ENCODE measurements around the gene RASGEF1B.

The RASGEF1B gene

DNA sequence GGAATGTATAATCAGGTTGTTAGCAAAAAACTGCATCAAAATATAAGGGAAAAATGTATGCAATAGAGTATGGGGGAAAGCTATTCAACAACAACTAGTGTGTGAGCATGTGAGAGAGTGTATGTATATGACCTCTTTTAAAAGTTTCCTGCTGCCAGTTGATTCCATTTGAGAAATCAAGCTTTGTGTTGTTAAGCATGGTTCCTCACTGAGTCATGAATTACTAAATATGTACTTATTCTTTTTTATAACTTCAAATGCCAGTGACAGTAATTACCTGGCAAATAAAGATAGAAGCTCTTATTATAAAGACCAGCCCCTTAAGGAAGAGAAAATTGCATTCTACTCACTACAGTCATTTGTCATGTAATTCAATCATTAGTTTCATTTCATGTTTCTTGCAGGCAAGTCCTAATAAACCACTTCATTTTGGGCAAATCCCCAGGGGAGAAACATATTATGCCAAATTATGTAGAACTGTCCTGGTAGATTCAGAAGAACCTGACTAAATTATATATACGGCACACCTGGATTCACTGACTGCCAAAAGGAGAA is 19.2 kb downstream of the RASGEF1B start:
- Histone ChIP-seq H3K36me3 (no peaks in the 10 kb centered on the region), H3K4me1 (no peaks in the 10 kb centered on the region)
- DNase-seq: no peak

GRCh38 chr4:81449015-81449414 is 22.7 kb downstream of the RASGEF1B start:
- no peaks in the 10 kb centered on the region for H3K36me3 ChIP-seq
- no peaks in the 10 kb centered on the region for H3K9me3 ChIP-seq
- TF ChIP-seq, protein P1, sequence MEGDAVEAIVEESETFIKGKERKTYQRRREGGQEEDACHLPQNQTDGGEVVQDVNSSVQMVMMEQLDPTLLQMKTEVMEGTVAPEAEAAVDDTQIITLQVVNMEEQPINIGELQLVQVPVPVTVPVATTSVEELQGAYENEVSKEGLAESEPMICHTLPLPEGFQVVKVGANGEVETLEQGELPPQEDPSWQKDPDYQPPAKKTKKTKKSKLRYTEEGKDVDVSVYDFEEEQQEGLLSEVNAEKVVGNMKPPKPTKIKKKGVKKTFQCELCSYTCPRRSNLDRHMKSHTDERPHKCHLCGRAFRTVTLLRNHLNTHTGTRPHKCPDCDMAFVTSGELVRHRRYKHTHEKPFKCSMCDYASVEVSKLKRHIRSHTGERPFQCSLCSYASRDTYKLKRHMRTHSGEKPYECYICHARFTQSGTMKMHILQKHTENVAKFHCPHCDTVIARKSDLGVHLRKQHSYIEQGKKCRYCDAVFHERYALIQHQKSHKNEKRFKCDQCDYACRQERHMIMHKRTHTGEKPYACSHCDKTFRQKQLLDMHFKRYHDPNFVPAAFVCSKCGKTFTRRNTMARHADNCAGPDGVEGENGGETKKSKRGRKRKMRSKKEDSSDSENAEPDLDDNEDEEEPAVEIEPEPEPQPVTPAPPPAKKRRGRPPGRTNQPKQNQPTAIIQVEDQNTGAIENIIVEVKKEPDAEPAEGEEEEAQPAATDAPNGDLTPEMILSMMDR (IDR thresholded peaks at IDR 0.05; ENCODE audit: low read depth, low read length): no peak
- H3K27me3 ChIP-seq: no peaks in the 10 kb centered on the region
- DNase-seq: no peak
- no peaks in the 10 kb centered on the region for H3K4me1 ChIP-seq
- H3K4me3 ChIP-seq (ENCODE audit: low read depth, low read length): no peak overlapping the region

More for the DNA sequence above, 19.2 kb downstream of the RASGEF1B start:
- Histone ChIP-seq H3K4me3 (ENCODE audit: low read depth, low read length) (no peak overlapping the region), H3K27me3 (no peaks in the 10 kb centered on the region), H3K9me3 (no peaks in the 10 kb centered on the region)
- TF ChIP-seq, protein P1 (IDR thresholded peaks at IDR 0.05; ENCODE audit: low read depth, low read length): no peak

- Histone ChIP-seq H3K36me3 (no peaks in the 10 kb centered on the region), H3K27me3 (no peaks in the 10 kb centered on the region), H3K9me3 (no peaks in the 10 kb centered on the region), H3K4me1 (no peaks in the 10 kb centered on the region), H3K4me3 (ENCODE audit: low read depth, low read length) (no peak overlapping the region)
- TF ChIP-seq, protein P1 (IDR thresholded peaks at IDR 0.05; ENCODE audit: low read depth, low read length): no peak
- DNase-seq: no peak
Measured at GRCh38 chr4:81447566-81448229, 24.0 kb downstream of the RASGEF1B start.

- Histone ChIP-seq H3K9me3 (no peaks in the 10 kb centered on the region), H3K36me3 (no peaks in the 10 kb centered on the region), H3K4me1 (no peaks in the 10 kb centered on the region), H3K4me3 (ENCODE audit: low read depth, low read length) (no peak overlapping the region), H3K27me3 (no peaks in the 10 kb centered on the region)
- TF ChIP-seq, protein P1 (IDR thresholded peaks at IDR 0.05; ENCODE audit: low read depth, low read length): no peak
- DNase-seq: no peak
Measured at GRCh38 chr4:81446634-81447033, 25.1 kb downstream of the RASGEF1B start.

GRCh38 chr4:81445196-81445595 is 26.5 kb downstream of the RASGEF1B start:
- Histone ChIP-seq H3K4me3 (ENCODE audit: low read depth, low read length) (no peak overlapping the region), H3K4me1 (no peaks in the 10 kb centered on the region), H3K27me3 (no peaks in the 10 kb centered on the region), H3K36me3 (no peaks in the 10 kb centered on the region), H3K9me3 (no peaks in the 10 kb centered on the region)
- no peak for DNase-seq
- TF ChIP-seq, protein P1 (IDR thresholded peaks at IDR 0.05; ENCODE audit: low read depth, low read length): no peak

DNA sequence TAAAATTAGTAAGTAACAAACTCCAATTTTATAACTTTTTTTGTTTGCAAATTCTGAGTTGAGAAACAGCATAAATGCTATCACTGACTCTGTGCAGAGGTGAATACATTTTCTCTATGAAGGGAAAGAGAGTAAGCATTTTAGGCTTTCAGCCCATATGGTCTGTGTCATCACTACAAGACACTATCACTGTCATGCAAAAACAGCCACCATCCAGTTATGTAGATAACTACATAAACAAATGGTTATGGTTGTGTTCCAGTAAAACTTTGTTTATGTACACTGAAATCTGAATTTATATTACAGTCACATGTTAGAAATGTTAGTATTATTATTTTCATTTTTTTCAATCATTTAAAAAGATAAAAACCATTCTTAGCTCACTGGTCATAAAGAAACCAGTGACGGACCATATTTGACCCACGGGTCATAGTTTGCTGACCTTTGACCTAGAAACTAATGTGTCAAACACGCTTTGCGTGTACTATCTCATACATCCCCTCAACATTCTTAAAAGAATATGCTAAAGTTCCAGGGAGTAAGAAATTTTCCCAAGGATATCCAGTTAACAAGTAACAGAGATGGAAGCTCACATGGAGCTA is 29.1 kb downstream of the RASGEF1B start:
- Histone ChIP-seq H3K36me3 (no peaks in the 10 kb centered on the region), H3K9me3 (no peaks in the 10 kb centered on the region), H3K27me3 (no peaks in the 10 kb centered on the region), H3K4me3 (ENCODE audit: low read depth, low read length) (no peak overlapping the region), H3K4me1 (no peaks in the 10 kb centered on the region)
- no peak for DNase-seq
- TF ChIP-seq, protein P1 (IDR thresholded peaks at IDR 0.05; ENCODE audit: low read depth, low read length): no peak
